OCI-M2 (cell line): ENCODE data around the gene PRDX3.

Experiments used
- DNase-seq: peaks from one replicate; lab custom pipeline; 2025; ENCODE audit not compliant: unreplicated experiment; lab: John Stamatoyannopoulos, UW

The PRDX3 gene

DNA sequence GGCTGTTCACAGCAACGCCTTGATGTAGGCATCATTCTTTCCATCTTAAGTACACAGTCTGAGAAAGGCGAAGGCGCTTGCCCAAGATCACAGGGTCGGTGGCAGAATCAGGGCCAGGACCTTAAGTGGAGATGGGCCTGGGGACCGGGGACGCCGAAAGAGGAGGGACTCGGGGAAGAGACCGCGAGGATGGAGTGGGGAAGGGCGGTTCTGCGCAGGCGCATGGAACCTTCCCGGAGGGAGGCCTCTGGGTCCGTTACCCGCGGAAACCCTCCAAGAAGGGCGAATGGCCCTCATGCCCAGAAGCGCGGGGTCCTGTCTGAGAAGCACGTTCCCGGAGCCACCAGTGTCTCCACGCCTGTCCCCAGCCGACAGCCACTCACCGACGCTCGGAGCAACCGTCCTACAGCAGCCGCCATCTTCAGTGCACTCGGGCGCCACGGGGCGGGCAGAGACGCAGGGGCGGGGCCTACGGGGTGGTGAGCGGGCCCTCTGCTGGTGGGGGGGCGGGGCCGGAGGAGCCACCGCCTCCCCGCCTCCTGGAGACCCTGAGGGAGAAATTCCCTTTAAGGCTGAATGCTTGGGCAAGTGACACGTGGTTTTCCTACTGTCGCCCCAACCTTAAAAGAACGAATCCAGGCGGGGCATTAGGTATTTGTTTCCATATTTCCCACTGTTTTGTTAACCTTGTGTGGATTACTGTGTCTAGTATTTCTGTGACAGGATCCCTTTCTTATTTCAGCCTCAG lies at the start of gene PRDX3:
Gene PRDX3 (minus strand): TSS at position 441 of the 748 bp plus-strand sequence. CDS start 22 bp downstream, at position 419.
- DNase-seq = peak; percentile 63

DNA sequence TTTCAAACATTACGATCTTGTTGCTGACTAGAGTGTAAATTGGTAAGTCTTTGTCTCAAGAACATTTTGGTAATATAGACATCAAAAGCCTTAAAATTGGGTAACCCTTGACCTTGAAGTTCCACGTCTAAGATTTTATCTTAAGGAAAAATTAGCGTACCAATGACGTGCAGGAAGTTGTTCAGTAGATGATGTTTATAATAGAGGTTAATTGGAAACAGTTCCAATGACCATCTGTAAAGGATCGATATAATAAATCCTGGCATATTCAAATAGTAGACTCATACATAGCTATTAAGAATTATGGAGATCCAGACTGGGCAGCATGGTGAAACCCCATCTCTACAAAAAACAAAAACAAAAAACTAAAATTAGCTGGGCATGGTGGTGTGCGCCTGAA lies 49.2 kb upstream of the PRDX3 start:
- no peak for DNase-seq

DNA sequence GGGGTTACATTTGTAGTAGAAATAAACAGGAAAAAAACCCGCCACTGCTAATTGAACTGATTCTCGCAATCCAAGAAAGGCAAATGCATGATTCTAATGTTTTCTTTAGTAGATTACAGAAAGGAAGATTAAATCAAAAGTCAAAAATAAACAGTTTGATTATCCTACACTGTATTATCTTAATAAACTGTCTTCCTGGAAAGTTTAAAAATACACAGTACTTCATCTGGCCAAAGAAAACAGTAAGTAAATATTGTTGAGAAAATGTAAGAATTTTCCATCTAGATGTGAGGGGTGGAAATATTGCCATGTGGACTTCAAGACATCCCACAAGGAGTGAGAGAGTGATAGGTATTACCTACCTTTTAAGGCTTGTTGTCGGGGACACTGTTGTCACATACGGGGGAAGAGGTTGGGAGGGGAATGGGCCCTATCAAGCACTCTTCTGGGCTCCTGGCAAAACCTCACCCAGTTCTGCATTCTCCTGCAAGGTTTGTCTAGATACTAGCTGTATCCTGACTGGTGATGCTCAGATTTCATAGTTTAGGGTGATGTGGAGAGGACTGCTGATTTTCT lies 46.6 kb upstream of the PRDX3 start:
- DNase-seq = no peak

DNA sequence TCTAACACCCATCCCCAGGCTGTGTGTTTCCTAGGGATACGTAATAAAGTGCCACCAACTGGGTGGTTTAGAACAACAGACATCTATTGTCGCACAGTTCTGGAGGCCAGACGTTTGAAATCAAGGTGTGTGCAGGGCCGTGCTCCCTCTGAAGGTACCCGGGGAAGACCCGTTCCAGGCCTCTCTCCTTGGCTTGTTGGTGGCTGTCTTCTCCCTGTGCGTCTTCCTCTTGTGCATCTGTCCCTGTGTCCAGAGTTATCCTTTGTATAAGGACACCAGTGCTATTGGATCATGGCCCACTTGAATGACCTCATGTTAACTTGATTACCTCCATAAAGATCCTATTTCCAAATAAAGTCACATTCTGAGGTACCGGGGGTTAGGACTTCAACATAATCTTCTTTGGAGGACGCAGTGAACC lies 44.4 kb upstream of the PRDX3 start:
- DNase-seq = no peak

DNA sequence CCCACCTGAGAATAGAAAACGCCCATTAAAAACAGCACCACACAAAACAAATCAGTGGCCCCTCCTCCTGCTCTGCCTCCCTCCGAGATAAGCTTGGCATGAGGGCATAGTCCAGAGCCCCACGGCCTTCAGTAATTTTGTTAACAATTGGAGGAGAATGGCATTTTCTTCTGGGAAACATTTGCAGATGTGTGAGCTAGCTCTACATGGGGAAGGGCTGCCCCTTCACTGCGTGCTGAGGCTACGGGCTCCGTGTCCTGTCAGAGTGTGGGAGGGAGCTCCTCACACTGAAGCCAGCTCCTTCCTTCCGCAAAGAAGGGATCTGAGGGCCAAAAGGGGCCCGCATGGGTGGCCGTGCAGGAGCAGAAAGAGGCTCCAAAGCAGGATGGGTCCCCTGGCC lies 43.9 kb upstream of the PRDX3 start:
- no peak for DNase-seq

DNA sequence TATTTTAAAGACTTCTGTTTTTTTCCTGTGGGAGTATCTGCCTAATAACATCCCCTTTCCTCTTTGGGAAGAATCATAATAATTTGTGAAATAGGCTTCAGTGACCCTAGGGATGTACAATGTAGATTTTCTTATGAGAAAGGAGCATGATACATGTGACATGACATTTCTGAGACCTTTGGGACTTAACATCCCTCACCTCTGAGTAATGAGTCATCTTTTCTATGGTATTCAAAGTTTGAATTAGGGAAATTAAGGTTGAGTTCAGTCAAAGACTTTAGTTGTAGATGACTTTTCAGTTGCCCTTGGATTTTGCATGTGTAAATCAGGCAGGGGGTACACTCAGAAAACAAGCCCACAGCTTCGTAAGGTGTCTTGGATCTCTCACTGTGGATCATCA lies 43.1 kb upstream of the PRDX3 start:
- DNase-seq = no peak

DNA sequence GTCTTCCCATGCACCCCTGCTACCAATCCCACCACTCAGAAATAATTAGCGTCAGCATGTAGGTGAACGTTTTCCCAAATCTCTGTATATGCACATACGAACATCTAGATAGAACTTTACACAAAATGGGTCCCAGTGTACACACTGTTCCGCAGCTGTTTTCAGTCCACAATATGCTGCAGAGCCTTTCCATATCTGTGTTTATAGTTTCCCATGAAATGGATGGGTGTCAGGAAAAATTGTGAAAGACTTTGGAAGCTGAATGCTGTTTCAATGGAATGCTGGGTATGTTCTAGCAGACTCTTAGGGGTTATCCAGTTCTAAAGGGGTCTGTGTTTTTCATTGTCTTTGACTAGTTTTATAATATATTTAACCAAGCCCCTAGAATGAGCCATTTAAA lies 42.6 kb upstream of the PRDX3 start:
- DNase-seq = no peak

DNA sequence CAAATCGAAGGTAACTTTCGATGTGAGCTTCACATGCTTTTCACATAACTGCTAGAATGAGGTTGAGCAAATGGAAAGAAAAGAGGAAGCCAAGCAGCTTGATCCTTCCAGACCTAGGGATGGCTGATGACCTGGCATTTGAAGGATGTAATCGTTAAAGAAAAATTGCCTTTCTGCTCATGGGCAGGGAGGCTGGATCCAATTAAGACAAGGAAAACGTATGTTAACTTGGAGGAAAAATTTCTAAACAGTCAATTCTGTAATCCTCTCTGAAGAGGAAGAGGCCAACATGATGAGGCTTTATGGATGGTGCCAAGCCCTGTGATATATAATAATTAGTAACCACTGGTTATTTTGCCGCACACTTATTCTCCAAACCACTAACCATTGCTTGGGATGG lies 41.3 kb upstream of the PRDX3 start:
- no peak for DNase-seq

DNA sequence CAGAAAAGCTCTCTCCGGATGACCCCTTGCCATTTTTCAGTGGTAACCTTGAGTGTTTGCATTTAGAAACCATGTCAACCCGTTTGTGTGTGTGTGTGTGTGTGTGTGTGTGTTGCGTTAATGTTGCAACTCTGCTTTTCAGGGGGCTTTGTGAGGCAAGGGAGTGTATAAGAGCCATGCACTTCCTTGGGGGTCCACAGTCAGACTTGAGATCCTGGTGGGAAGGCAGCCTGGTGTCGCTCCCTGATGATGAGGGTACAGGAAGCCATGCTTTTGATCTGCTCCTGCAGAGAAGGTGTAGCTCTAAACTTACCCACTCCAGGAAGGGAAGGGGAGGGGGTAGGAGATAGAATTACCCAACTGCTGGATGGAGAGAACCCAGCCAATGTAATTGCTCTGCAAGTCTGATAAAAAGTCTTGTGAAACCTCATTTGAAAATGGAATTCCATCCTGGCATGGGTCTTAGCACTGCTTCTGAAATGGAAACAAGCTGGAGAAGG lies 39.4 kb upstream of the PRDX3 start:
- no peak for DNase-seq

DNA sequence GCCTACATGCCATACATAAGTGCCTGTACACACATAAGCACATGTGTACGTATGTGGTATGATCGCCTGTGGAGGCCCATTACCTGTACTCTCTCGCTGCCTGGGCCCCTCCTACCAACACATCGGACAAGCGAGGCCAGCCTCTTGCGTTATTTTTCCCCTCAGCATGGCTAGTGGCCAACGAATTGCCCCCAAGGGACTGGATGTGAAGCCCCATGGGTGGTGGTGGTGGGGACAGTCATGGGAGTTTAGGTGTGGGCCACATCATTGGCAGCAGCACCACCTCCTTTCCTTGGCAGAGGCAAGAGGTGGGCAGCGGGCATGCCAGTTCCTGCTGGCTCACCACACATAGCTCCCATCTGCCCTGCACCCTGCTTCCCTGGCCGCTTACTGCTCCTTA lies 38.8 kb upstream of the PRDX3 start:
- no peak for DNase-seq

DNA sequence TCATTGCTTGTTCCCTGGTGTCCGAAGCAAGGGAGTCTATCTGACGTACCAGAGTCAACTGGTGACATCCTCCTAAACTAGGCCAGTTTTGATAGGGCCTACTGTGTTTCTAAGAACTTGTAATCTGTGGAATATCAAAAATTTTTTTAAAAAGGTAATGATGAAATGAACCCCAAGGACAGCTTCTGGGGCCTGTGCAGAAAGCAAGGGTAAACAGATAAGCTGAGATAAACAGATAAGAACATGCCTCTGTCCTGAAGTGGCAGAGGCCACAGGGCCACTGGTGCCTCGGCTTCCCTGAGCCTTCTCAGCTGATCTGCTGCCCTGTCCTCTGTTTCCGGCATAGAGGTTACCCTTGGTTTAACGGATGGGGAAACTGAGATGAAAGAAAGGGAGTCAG lies 37.5 kb upstream of the PRDX3 start:
- no peak for DNase-seq

DNA sequence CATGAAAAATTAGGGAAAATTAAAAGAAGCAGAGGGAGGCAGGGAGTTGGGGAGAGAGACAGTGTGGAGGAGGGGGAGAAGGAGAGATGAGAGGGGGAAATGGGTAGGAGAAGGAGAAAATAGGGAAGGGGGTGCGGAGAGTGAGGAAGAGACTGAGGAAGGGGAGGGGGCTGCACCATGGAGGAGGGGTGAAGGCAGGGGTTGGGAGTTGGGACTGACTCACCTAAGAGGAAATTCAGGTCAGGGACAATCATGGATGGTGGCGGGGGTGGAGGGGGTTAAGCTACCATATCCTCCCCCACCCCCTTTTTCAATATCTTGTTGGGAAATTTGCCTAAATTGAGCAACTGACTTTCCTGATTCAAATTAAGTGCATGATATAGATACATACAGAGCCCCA lies 36.8 kb upstream of the PRDX3 start:
- no peak for DNase-seq

DNA sequence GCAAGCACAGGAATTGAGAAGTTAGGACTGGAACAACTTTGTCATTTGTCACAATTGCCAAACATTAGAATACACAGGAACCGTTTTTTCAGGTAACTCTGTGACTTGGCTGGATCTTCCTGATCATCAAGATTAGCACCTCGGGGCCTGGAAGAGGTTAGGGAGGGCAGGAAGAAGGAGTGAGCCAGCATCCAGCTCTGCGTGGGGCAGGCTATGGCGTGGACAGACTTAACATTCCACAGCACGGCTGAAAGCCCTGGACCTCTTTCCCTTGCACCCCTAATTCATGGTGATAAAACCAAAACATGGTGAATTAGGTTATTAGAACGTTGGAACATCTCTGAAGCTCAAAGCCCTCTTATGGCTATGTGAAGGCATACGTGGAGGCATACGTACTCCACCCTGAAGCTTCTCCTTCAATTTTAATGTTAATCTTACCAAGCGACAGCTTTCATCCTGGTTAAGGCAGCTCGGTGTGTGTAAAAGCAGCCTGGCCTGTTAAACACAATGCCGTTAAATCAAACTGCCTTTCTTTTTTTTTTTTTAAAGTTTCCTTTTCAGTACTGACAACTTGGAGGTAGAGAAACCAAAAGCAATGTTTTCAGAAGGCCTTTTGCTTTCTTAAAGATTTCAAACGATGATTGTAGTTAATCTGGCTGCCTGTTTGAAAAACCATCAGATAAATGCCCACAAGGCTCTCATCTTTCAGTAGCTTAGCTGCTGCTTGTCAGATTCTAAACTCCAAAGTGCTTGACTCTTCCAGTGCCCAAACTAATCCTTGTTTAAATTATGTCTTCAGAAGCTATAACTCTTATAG lies 33.2 kb upstream of the PRDX3 start:
- no peak for DNase-seq

DNA sequence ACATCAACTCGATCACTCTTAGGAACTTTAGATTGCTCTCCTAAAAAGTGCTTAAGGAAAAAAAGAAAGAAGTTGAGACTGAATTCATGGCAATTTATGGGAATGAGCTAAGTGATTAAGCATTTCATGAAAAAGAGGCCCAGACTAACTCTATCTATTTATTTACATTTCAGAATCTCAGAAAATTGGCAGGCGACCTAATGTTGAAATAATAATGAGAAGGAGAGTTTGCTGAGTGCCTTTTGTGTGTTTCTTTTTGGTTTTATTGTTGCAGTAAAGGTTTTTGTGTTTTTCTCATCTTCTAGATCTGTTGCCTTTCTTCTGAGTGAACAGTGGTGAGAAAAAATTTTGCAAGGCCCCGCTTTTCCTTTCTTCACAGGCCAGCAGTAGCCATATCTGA lies 32.6 kb upstream of the PRDX3 start:
- DNase-seq = no peak

DNA sequence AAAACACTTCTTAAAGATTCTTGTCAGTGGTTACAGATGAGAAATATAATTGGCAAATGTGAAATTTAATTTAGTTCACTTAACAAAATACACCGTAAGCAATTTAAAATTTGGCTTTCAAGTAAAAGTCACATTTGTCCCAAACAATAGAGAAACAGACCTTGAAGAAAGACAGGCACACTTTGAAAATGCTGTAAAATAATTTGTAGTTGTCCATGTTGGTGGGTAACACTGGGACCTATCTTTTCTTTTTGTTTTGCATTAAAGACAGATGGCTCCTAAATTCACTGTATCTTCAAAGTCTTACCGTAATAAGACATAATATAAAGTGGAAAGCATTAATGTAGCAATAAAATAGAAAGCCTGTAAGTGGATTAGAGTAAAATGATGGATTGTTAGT lies 32.0 kb upstream of the PRDX3 start:
- no peak for DNase-seq

DNA sequence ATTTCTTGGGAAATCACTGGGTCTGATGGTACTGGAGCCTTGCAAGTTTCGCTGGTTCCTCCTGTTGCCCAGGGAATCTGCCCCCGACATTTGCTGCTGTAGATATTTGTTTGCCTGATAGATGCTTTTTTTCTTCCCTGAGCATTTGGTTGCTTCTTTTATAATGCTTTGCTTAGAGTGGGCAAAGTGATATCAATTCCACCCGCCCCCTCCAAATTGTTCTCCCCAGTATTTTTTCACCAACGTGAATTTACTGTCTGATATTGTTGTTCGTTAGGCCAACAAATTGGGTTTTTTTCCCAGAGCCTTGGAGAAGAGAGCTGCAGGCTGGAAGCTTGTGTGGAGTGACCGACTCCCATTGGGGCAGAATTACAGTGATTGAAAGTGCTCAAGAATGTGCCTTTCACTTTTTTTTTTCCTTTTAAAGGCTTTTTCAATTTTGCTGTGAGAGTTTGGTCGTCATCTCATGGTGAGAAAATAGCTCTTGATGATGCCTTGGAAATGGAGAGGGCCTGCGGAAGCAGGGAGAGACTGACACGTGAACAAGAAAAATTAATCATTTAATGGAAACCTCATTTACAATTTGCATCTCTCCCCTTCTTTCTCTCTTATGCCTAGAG lies 31.2 kb upstream of the PRDX3 start:
- no peak for DNase-seq

DNA sequence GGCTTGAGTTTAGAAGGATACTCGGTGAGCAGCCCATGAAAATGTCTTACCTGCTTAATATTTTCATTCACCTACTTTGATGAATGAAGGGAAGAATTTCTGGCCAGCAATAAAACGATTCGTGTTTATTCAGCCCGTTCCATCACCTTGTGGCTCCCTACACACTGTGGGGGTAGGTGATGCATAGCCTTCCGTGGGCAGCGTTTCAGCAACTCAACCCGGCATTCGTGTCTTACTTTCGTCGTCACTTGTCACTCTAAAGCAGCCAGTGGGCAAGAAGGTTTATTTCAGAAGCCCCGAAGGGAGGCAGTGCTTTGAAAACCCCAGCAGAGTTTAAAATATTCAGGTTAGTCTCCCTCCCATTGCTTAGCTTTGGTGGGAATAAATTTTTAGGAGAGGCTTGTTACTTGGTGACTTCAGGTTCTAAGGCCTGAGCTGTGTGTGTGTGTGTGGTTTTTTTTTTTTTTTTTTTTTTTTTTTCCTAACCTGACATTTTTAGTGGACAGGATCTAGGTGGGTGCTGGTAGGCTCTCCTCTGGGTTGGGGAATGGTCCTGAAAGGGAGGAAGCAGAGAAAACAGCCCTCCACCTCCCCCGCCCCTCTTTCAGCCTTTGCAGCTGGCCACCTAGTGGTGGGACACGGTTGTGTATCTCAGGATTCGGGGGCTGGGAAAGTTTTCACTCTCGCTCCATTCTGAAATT lies 30.6 kb upstream of the PRDX3 start:
- DNase-seq = no peak

DNA sequence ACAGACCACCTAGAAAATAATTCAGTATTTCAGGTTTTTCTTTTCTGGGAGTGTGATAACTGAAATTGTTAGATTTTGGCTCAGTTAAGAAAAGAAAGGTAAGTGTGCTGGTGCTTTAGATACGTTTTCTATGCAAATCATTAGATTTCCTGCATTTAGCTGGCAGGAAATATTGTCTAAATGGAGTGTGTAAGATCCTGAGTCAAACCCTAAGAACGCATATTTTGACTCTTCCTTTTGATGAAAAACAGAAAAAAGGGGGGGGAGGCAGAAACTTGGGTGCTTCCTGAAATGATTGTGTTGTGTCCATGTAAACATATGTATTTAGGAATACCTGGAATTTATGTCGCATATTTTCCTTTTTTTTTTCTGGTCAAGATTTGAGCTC lies 29.9 kb upstream of the PRDX3 start:
- no peak for DNase-seq

DNA sequence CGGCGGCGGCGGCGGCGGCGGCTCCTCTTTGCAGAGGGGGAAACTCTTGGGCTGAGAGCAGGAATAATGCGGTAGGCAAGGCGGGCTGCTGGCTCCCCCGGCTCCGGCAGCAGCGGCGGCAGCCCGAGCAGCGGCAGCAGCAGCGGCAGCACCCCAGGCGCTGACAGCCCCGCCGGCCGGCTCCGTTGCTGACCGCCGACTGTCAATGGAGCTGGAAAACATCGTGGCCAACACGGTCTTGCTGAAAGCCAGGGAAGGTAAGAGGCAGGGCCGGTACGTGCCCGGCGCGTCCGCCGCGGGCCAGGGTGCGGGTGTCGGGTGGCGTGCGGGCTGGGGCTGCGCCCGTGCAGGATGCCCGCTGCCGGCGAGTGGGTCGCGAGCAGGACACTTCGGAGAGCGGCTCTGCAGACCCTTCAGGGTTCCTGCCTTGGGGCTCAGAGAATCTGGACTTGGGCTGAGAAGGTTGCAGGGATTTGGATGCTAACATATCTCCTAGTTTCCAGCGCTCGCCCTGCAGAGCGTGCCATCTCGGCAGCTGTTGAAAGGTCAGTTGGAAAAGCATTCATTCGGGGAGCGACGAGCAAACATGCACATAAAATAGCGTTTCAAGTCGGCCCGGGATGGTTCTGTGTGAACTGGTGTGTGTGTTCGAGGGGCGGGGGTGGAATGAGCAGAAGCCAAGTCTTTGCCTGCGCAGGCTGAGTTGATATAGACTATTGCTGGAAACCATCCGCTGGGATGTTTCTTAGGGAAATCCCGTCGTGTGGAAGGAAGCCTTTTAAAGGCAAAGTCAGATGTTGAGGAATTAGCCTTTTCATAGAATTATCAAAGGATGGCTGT lies 29.3 kb upstream of the PRDX3 start:
- no peak for DNase-seq

DNA sequence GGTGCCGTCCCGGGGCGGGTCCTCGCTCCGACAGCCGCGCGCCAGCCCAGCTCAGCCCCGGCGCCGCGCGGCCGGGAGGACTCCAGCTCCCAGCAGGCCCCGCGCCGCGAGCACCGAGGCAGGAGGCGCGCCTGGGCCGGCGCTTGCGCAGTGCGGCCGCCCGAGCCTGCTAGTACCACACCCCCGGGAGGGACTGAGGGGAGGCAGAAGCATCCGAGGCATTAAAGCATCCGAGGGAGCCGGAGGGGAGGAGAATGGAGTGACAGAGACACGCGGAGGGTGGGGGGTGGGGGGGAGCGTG lies 28.7 kb upstream of the PRDX3 start, which contains the start of gene GRK5:
Gene GRK5 (plus strand): TSS at position 206 of the 301 bp plus-strand sequence. CDS start 347 bp downstream, outside the sequence.
- no peak for DNase-seq
